Astrocyte (in vitro differentiated cells and primary cell): ENCODE measurements around the gene FBN2.

Experiments used
- EZH2 ChIP-seq: IDR thresholded peaks from 2 replicates; pipeline ENCODE4 v1.6.1; 2012; ENCODE audit warnings: mild to moderate bottlenecking, low read length, inconsistent platforms; ENCODE audit not compliant: insufficient read depth
- TF ChIP-seq, protein P1 (sequence below): IDR thresholded peaks from 2 replicates; pipeline ENCODE4 v1.5.1; 2011; ENCODE audit warnings: low read depth, mild to moderate bottlenecking, inconsistent platforms, low read length, moderate library complexity; ENCODE audit not compliant: insufficient read depth

DNA sequence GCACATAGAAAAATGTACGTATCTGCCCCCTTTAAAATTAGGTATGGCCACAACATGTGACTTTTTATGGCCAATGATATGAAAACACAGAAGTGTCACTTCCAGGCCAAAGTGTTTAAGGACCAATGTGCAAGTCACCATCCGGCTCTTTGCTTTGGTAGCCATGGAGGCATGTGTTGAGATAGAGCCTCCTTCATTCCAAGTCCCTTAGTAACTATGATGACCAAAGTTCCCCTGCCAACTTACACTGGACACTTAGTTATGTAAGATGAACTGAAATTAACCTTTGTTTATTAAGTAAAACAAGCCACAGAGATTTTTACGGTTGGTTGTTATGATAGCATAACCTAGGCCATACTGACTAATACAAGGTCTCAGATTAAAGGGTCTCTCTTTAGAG, 51.0 kb downstream of the FBN2 start:
- TF ChIP-seq, protein P1, sequence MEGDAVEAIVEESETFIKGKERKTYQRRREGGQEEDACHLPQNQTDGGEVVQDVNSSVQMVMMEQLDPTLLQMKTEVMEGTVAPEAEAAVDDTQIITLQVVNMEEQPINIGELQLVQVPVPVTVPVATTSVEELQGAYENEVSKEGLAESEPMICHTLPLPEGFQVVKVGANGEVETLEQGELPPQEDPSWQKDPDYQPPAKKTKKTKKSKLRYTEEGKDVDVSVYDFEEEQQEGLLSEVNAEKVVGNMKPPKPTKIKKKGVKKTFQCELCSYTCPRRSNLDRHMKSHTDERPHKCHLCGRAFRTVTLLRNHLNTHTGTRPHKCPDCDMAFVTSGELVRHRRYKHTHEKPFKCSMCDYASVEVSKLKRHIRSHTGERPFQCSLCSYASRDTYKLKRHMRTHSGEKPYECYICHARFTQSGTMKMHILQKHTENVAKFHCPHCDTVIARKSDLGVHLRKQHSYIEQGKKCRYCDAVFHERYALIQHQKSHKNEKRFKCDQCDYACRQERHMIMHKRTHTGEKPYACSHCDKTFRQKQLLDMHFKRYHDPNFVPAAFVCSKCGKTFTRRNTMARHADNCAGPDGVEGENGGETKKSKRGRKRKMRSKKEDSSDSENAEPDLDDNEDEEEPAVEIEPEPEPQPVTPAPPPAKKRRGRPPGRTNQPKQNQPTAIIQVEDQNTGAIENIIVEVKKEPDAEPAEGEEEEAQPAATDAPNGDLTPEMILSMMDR = no peak
- no peak for TF ChIP-seq EZH2
